ENCODE results near the gene HSPB1.

The HSPB1 gene

GRCh38 chr7:76294344-76295024 is 8.0 kb upstream of the HSPB1 start:
- peak overlapping the region; percentile 51 for H2AFZ ChIP-seq (ENCODE audit: low read depth)
- H3K4me2 ChIP-seq = peak overlapping the region; percentile 33; the same call in 1 of the 2 replicates
- no peak overlapping the region for H3K27ac ChIP-seq
- no peak overlapping the region for H3K9ac ChIP-seq
- no peaks in the 10 kb centered on the region for H4K20me1 ChIP-seq (ENCODE audit: insufficient read depth)
- no peak overlapping the region for H3K4me3 ChIP-seq (IDR thresholded peaks at IDR 0.05; ENCODE audit: insufficient read depth, low read depth, low read length)
- H3K27me3 ChIP-seq (ENCODE audit: insufficient read depth, low read depth) = no peaks in the 10 kb centered on the region
- no peaks in the 10 kb centered on the region for H3K79me2 ChIP-seq (ENCODE audit: insufficient read depth, low read depth)
- H3K36me3 ChIP-seq (ENCODE audit: insufficient read depth) = no peaks in the 10 kb centered on the region
- no peak for TF ChIP-seq CTCF (conservative IDR thresholded peaks at IDR 0.05; ENCODE audit: low read depth, low read length)
- peaks cover 44% of the 10 kb centered on the region for H3K4me1 ChIP-seq (ENCODE audit: low read depth, poor library complexity, severe bottlenecking)

- Histone ChIP-seq H3K27me3 (ENCODE audit: insufficient read depth, low read depth) (no peaks in the 10 kb centered on the region), H3K4me2 (no peak overlapping the region), H2AFZ (ENCODE audit: low read depth) (no peak overlapping the region), H3K9ac (no peak overlapping the region), H3K79me2 (ENCODE audit: insufficient read depth, low read depth) (no peaks in the 10 kb centered on the region), H3K27ac (no peak overlapping the region), H3K36me3 (ENCODE audit: insufficient read depth) (no peaks in the 10 kb centered on the region), H3K4me3 (IDR thresholded peaks at IDR 0.05; ENCODE audit: insufficient read depth, low read depth, low read length) (no peak overlapping the region), H4K20me1 (ENCODE audit: insufficient read depth) (no peaks in the 10 kb centered on the region), H3K4me1 (ENCODE audit: low read depth, poor library complexity, severe bottlenecking) (peaks cover 50% of the 10 kb centered on the region)
- TF ChIP-seq CTCF (conservative IDR thresholded peaks at IDR 0.05; ENCODE audit: low read depth, low read length) = no peak
Observed at GRCh38 chr7:76296743-76297740, 5.4 kb upstream of the HSPB1 start.

GRCh38 chr7:76300166-76300731 is 2.2 kb upstream of the HSPB1 start:
- Histone ChIP-seq H3K27me3 (ENCODE audit: insufficient read depth, low read depth) (no peaks in the 10 kb centered on the region), H3K9ac (no peak overlapping the region), H4K20me1 (ENCODE audit: insufficient read depth) (no peaks in the 10 kb centered on the region), H3K4me2 (no peak overlapping the region), H3K36me3 (ENCODE audit: insufficient read depth) (no peaks in the 10 kb centered on the region; the same call in 1 of the 2 replicates), H3K4me3 (IDR thresholded peaks at IDR 0.05; ENCODE audit: insufficient read depth, low read depth, low read length) (no peak overlapping the region), H3K4me1 (ENCODE audit: low read depth, poor library complexity, severe bottlenecking) (peaks cover 47% of the 10 kb centered on the region), H2AFZ (ENCODE audit: low read depth) (no peak overlapping the region), H3K79me2 (ENCODE audit: insufficient read depth, low read depth) (peaks cover 20% of the 10 kb centered on the region), H3K27ac (no peak overlapping the region)
- TF ChIP-seq CTCF (conservative IDR thresholded peaks at IDR 0.05; ENCODE audit: low read depth, low read length) = no peak

DNA sequence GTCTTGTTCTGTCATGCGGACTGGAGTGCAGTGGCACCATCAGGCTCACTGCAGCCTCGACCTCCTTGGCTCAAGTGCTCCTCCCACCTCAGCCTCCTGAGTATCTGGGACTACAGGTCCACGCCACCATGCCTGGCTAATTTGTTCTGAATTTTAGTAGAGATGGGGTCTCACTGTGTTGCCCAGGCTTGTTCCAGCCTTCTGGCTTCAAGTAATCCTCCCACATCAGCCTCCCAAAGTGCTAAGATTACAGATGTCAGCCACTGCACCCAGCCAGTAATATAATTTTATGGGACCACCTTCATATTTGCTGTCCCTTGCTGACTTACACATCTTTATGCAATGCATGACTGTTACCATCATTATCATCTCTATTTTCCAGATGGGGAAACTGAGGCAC is 1.5 kb upstream of the HSPB1 start:
- Histone ChIP-seq H3K4me2 (no peak overlapping the region), H4K20me1 (ENCODE audit: insufficient read depth) (no peaks in the 10 kb centered on the region), H3K79me2 (ENCODE audit: insufficient read depth, low read depth) (peaks cover 20% of the 10 kb centered on the region), H2AFZ (ENCODE audit: low read depth) (no peak overlapping the region), H3K9ac (no peak overlapping the region), H3K36me3 (ENCODE audit: insufficient read depth) (no peaks in the 10 kb centered on the region; the same call in 1 of the 2 replicates), H3K27ac (no peak overlapping the region), H3K4me3 (IDR thresholded peaks at IDR 0.05; ENCODE audit: insufficient read depth, low read depth, low read length) (no peak overlapping the region), H3K4me1 (ENCODE audit: low read depth, poor library complexity, severe bottlenecking) (peaks cover 46% of the 10 kb centered on the region), H3K27me3 (ENCODE audit: insufficient read depth, low read depth) (no peaks in the 10 kb centered on the region)
- TF ChIP-seq CTCF (conservative IDR thresholded peaks at IDR 0.05; ENCODE audit: low read depth, low read length) = no peak
